ENCODE measurements around the gene GOSR2.

DNA sequence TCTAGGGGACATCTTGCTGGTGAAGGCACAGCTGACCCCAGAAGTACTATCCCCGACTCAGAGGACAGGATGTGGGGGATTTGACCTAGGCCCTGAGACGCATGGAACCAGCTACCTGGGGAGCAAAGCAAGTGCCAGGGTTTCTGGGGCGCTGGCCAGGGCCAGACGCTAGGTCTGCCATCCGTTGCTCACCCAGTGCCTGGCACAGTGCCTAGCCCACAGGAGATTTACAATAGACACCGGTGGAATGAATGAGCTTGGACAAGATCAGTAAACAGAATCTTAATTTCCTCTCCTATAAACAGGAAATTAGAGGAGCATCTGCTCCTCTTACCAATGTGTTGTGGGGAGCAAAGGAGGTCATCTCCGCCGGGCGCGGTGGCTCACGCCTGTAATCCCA, 51.1 kb downstream of the GOSR2 start:
- TF ChIP-seq CTCF (conservative IDR thresholded peaks at IDR 0.05) (no peak), EZH2 (IDR thresholded peaks at IDR 0.05; ENCODE audit: low read depth) (no peak)
